Loucy (cell line): ENCODE data around the gene SPINT2.

Experiments used
- H2AFZ ChIP-seq: fragments of 200-600 bp; sonication (generic); 2 replicates; pipeline ENCODE4 v1.6.0; 2016; ENCODE audit warnings: antibody characterized with exemption, mild to moderate bottlenecking, low read length, moderate library complexity
- H3F3A ChIP-seq: fragments of 200-600 bp; 2 replicates; pipeline ENCODE4 v1.6.0; 2016; ENCODE audit warnings: antibody characterized with exemption, low read depth, mild to moderate bottlenecking
- H3K27me3 ChIP-seq: fragments of 200-600 bp; sonication (generic); 2 replicates; pipeline ENCODE4 v1.6.1; 2014; ENCODE audit warnings: low read length, mild to moderate bottlenecking; ENCODE audit not compliant: insufficient read depth, poor library complexity, severe bottlenecking
- H3K36me3 ChIP-seq: fragments of 200-600 bp; sonication (generic); 2 replicates; pipeline ENCODE4 v1.6.1; 2016; ENCODE audit warnings: low read length; ENCODE audit not compliant: insufficient read depth
- H3K4me1 ChIP-seq: fragments of 200-600 bp; sonication (generic); 2 replicates; pipeline ENCODE4 v1.5.1; 2014; ENCODE audit warnings: low read length, mild to moderate bottlenecking; ENCODE audit not compliant: insufficient read depth, poor library complexity, severe bottlenecking
- H3K4me2 ChIP-seq: fragments of 200-600 bp; sonication (generic); 2 replicates; pipeline ENCODE4 v1.6.0; 2014; ENCODE audit warnings: antibody characterized with exemption, low read length, low read depth, mild to moderate bottlenecking; ENCODE audit not compliant: poor library complexity, severe bottlenecking
- H3K4me3 ChIP-seq: fragments of 200-600 bp; sonication (generic); 2 replicates; pipeline ENCODE4 v1.5.1; 2014; ENCODE audit warnings: low read length, mild to moderate bottlenecking, mixed read lengths; ENCODE audit not compliant: poor library complexity, severe bottlenecking
- H3K79me2 ChIP-seq: fragments of 200-600 bp; sonication (generic); 2 replicates; pipeline ENCODE4 v1.6.1; 2014; ENCODE audit warnings: low read length; ENCODE audit not compliant: insufficient read depth
- H3K9ac ChIP-seq: fragments of 200-600 bp; sonication (generic); 2 replicates; pipeline ENCODE4 v1.6.0; 2014; ENCODE audit warnings: mild to moderate bottlenecking, low read depth, low read length, moderate library complexity; ENCODE audit not compliant: poor library complexity, severe bottlenecking
- H3K9me2 ChIP-seq: fragments of 200-600 bp; sonication (generic); replicated peaks from 2 replicates; pipeline ENCODE4 v1.6.1; 2016; ENCODE audit warnings: low read depth, low read length, mixed read lengths
- H3K9me3 ChIP-seq: fragments of 200-600 bp; sonication (generic); 2 replicates; pipeline ENCODE4 v1.6.1; 2014; ENCODE audit warnings: mild to moderate bottlenecking, antibody characterized with exemption, low read length, low read depth; ENCODE audit not compliant: insufficient read depth
- H4K20me1 ChIP-seq: fragments of 200-600 bp; sonication (generic); 2 replicates; pipeline ENCODE4 v1.6.0; 2014; ENCODE audit warnings: antibody characterized with exemption, low read length, mild to moderate bottlenecking; ENCODE audit not compliant: insufficient read depth, poor library complexity, severe bottlenecking
- EZH2phosphoT487 ChIP-seq: fragments of 200-600 bp; IDR thresholded peaks from 2 replicates; pipeline ENCODE4 v1.6.1; 2018; ENCODE audit warnings: antibody characterized with exemption, mild to moderate bottlenecking, moderate library complexity, borderline replicate concordance
- TF ChIP-seq, protein P1 (sequence below): fragments of 200-600 bp; sonication (generic); conservative IDR thresholded peaks from 2 replicates; pipeline ENCODE4 v1.5.1; 2014; ENCODE audit warnings: mild to moderate bottlenecking, antibody characterized with exemption, low read length

The SPINT2 gene

GRCh38 chr19:38234615-38235014 lies 29.8 kb upstream of the SPINT2 start:
- Histone ChIP-seq H3K4me2 (no peak overlapping the region), H3K4me3 (no peak overlapping the region), H2AFZ (no peak overlapping the region), H3K9me2 (no peaks in the 10 kb centered on the region), H3K36me3 (no peaks in the 10 kb centered on the region), H3K9ac (no peak overlapping the region), H4K20me1 (no peaks in the 10 kb centered on the region), H3K27me3 (no peaks in the 10 kb centered on the region), H3K4me1 (no peaks in the 10 kb centered on the region), H3K79me2 (no peaks in the 10 kb centered on the region), H3F3A (no peaks in the 10 kb centered on the region), H3K9me3 (no peaks in the 10 kb centered on the region)
- no peak for TF ChIP-seq EZH2phosphoT487
- TF ChIP-seq, protein P1, sequence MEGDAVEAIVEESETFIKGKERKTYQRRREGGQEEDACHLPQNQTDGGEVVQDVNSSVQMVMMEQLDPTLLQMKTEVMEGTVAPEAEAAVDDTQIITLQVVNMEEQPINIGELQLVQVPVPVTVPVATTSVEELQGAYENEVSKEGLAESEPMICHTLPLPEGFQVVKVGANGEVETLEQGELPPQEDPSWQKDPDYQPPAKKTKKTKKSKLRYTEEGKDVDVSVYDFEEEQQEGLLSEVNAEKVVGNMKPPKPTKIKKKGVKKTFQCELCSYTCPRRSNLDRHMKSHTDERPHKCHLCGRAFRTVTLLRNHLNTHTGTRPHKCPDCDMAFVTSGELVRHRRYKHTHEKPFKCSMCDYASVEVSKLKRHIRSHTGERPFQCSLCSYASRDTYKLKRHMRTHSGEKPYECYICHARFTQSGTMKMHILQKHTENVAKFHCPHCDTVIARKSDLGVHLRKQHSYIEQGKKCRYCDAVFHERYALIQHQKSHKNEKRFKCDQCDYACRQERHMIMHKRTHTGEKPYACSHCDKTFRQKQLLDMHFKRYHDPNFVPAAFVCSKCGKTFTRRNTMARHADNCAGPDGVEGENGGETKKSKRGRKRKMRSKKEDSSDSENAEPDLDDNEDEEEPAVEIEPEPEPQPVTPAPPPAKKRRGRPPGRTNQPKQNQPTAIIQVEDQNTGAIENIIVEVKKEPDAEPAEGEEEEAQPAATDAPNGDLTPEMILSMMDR, result no peak

- H3K9ac ChIP-seq, result no peak overlapping the region
- H3K36me3 ChIP-seq, result no peaks in the 10 kb centered on the region
- no peak overlapping the region for H3K4me3 ChIP-seq
- H3K4me1 ChIP-seq, result peaks cover 5% of the 10 kb centered on the region
- H3K9me3 ChIP-seq, result no peaks in the 10 kb centered on the region
- TF ChIP-seq EZH2phosphoT487, result no peak
- TF ChIP-seq, protein P1, result no peak
- H4K20me1 ChIP-seq, result no peaks in the 10 kb centered on the region
- no peaks in the 10 kb centered on the region for H3K27me3 ChIP-seq
- no peak overlapping the region for H2AFZ ChIP-seq
- no peak overlapping the region for H3K4me2 ChIP-seq
- no peaks in the 10 kb centered on the region for H3K9me2 ChIP-seq
- H3K79me2 ChIP-seq, result no peaks in the 10 kb centered on the region
- H3F3A ChIP-seq, result no peaks in the 10 kb centered on the region
Observed at GRCh38 chr19:38239816-38240215, 24.6 kb upstream of the SPINT2 start.

DNA sequence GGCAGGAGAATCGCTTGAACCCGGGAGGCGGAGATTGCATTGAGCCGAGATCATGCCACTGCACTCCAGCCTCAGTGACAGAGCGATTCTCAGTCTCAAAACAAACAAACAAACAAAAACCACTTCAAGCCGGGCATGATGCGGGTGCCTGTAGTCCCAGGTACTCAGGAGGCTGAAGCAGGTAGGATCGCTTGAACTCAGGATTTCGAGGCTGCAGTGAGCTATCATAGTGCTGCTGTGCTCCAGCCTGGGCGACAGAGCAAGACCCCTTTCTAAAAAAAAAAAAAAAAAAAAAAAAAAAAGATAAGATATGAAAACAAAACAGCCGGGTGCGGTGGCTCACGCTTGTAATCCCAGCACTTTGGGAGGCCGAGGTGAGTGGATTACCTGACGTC lies 21.1 kb upstream of the SPINT2 start:
- no peaks in the 10 kb centered on the region for H3K27me3 ChIP-seq
- H4K20me1 ChIP-seq, result no peaks in the 10 kb centered on the region
- H3K9me2 ChIP-seq, result no peaks in the 10 kb centered on the region
- no peaks in the 10 kb centered on the region for H3K9me3 ChIP-seq
- TF ChIP-seq, protein P1, result no peak
- H3K4me1 ChIP-seq, result peaks cover 5% of the 10 kb centered on the region
- H3K36me3 ChIP-seq, result no peaks in the 10 kb centered on the region
- peak overlapping the region; percentile 69 for H3K4me2 ChIP-seq
- no peaks in the 10 kb centered on the region for H3F3A ChIP-seq
- H3K4me3 ChIP-seq, result peak overlapping the region; percentile 67
- peak overlapping the region; percentile 27 for H3K9ac ChIP-seq
- H2AFZ ChIP-seq, result peak overlapping the region; percentile 91
- no peaks in the 10 kb centered on the region for H3K79me2 ChIP-seq
